Measurements from ENCODE around the gene MPP2.

GRCh38 chr17:43931062-43931571 is 23.8 kb upstream of the MPP2 start:
- TF ChIP-seq REST (IDR thresholded peaks at IDR 0.05) (peak; percentile 46), GABPA (IDR thresholded peaks at IDR 0.05 in 1 of 2, conservative IDR thresholded peaks at IDR 0.05 in 1 of 2) (no peak), HNF4G (IDR thresholded peaks at IDR 0.05) (no peak), RXRA (IDR thresholded peaks at IDR 0.05) (peak; percentile 89 to 90), JUND (IDR thresholded peaks at IDR 0.05) (no peak), CTCF (IDR thresholded peaks at IDR 0.05; ENCODE audit: low read depth, low read length, missing input control) (no peak), MAX (IDR thresholded peaks at IDR 0.05) (no peak), YY1 (IDR thresholded peaks at IDR 0.05) (no peak), RAD21 (IDR thresholded peaks at IDR 0.05) (peak in 1 of 2 donors; percentile 6), FOXA1 (IDR thresholded peaks at IDR 0.05) (no peak), HNF4A (conservative IDR thresholded peaks at IDR 0.05) (peak; percentile 41 to 60), ATF3 (IDR thresholded peaks at IDR 0.05) (no peak), TAF1 (conservative IDR thresholded peaks at IDR 0.05) (no peak)

All from liver (tissue), 3 donors.